Parathyroid adenoma (tissue), 2 donors: ENCODE measurements around the gene ISOC1.
A peak's percentile ranks its signal among the peaks of the same experiment; 100 is the strongest.

Source experiments
- H2AFZ ChIP-seq: fragments of 300-600 bp; sonication (generic); one replicate; pipeline ENCODE4 v1.7.0; 2017; ENCODE audit warnings: antibody characterized with exemption, mild to moderate bottlenecking
- H3K27ac ChIP-seq: fragments of 300-600 bp; sonication (generic); one replicate; pipeline ENCODE4 v1.7.0; 2017
- H3K27me3 ChIP-seq: fragments of 300-600 bp; sonication (generic); one replicate; pipeline ENCODE4 v1.7.0; 2017; ENCODE audit warnings: low read length; ENCODE audit not compliant: control insufficient read depth, insufficient read depth
- H3K36me3 ChIP-seq: fragments of 300-600 bp; sonication (generic); one replicate; pipeline ENCODE4 v1.7.0; 2017; ENCODE audit warnings: low read length; ENCODE audit not compliant: control insufficient read depth, insufficient read depth
- H3K4me1 ChIP-seq: fragments of 300-600 bp; sonication (generic); one replicate; pipeline ENCODE4 v1.7.0; 2017; ENCODE audit warnings: control low read depth
- H3K4me2 ChIP-seq: fragments of 300-600 bp; sonication (generic); one replicate; pipeline ENCODE4 v1.7.0; 2017; ENCODE audit warnings: low read length
- H3K4me3 ChIP-seq: fragments of 300-600 bp; sonication (generic); one replicate; pipeline ENCODE4 v1.7.0; 2017; ENCODE audit warnings: low read depth, low read length
- H3K79me2 ChIP-seq: fragments of 300-600 bp; sonication (generic); one replicate; pipeline ENCODE4 v1.7.0; 2017; ENCODE audit warnings: control low read depth
- H3K9ac ChIP-seq: fragments of 300-600 bp; sonication (generic); one replicate; pipeline ENCODE4 v1.7.0; 2017; ENCODE audit warnings: mild to moderate bottlenecking
- H3K9me3 ChIP-seq: fragments of 300-600 bp; sonication (generic); one replicate; pipeline ENCODE4 v1.7.0; 2017; ENCODE audit warnings: low read length; ENCODE audit not compliant: control insufficient read depth
- TF ChIP-seq, protein P1 (sequence below): fragments of 300-600 bp; sonication (generic); IDR thresholded peaks from one replicate; pipeline ENCODE4 v1.7.0; 2017; ENCODE audit warnings: antibody characterized with exemption, mild to moderate bottlenecking
- donor health status: primary hyperparathyroidism.

ISOC1 gene

DNA sequence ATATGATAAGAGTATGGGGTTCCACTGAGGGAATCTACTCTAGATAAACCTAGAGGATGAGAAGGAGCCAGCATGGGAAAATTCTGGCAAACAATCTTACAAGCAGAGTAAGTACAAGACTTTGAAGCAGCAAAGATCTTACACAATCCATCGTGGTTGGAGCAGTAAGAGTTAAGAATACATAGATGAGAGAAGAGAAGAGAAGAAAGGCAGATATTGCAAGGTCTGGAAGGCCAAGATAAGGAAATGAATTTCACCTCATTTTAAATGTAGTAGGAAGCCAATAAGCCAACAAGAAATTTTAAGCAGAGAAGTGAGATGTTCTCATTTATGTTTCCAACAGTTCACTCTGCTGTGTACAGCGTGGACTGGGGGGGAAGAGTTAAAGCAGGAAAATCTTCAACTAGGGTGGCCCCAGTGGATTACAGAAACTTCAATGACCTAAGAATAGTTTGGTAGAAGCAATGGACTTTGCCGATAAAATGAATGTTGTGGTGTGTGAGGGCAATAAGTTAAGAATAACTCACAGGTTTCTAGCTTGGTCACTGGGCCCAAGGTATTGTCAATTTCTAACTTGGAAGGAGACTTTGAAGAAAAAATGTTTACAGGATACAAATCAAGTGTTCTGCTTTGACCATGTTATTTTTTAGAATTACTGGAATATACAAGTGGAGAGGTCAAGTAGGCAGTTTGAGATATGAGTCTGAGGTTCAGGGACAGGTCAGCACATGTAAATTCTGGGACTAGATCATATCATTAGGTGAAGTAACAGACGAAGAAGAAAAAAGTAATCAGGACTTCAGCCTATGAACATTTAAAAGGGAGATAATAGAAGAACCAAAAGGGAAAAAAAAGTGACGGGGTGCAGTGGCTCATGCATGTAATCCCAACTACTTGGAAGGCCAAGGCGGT lies 12.1 kb upstream of the ISOC1 start:
- H3K9ac ChIP-seq: no peak overlapping the region
- no peak overlapping the region for H3K4me2 ChIP-seq
- H3K9me3 ChIP-seq: no peaks in the 10 kb centered on the region
- no peak overlapping the region for H3K4me3 ChIP-seq
- H3K4me1 ChIP-seq: no peaks in the 10 kb centered on the region
- no peaks in the 10 kb centered on the region for H3K27me3 ChIP-seq
- H3K27ac ChIP-seq: no peak overlapping the region
- H3K79me2 ChIP-seq: no peaks in the 10 kb centered on the region
- TF ChIP-seq, protein P1, sequence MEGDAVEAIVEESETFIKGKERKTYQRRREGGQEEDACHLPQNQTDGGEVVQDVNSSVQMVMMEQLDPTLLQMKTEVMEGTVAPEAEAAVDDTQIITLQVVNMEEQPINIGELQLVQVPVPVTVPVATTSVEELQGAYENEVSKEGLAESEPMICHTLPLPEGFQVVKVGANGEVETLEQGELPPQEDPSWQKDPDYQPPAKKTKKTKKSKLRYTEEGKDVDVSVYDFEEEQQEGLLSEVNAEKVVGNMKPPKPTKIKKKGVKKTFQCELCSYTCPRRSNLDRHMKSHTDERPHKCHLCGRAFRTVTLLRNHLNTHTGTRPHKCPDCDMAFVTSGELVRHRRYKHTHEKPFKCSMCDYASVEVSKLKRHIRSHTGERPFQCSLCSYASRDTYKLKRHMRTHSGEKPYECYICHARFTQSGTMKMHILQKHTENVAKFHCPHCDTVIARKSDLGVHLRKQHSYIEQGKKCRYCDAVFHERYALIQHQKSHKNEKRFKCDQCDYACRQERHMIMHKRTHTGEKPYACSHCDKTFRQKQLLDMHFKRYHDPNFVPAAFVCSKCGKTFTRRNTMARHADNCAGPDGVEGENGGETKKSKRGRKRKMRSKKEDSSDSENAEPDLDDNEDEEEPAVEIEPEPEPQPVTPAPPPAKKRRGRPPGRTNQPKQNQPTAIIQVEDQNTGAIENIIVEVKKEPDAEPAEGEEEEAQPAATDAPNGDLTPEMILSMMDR: no peak
- no peak overlapping the region for H2AFZ ChIP-seq
- no peaks in the 10 kb centered on the region for H3K36me3 ChIP-seq

DNA sequence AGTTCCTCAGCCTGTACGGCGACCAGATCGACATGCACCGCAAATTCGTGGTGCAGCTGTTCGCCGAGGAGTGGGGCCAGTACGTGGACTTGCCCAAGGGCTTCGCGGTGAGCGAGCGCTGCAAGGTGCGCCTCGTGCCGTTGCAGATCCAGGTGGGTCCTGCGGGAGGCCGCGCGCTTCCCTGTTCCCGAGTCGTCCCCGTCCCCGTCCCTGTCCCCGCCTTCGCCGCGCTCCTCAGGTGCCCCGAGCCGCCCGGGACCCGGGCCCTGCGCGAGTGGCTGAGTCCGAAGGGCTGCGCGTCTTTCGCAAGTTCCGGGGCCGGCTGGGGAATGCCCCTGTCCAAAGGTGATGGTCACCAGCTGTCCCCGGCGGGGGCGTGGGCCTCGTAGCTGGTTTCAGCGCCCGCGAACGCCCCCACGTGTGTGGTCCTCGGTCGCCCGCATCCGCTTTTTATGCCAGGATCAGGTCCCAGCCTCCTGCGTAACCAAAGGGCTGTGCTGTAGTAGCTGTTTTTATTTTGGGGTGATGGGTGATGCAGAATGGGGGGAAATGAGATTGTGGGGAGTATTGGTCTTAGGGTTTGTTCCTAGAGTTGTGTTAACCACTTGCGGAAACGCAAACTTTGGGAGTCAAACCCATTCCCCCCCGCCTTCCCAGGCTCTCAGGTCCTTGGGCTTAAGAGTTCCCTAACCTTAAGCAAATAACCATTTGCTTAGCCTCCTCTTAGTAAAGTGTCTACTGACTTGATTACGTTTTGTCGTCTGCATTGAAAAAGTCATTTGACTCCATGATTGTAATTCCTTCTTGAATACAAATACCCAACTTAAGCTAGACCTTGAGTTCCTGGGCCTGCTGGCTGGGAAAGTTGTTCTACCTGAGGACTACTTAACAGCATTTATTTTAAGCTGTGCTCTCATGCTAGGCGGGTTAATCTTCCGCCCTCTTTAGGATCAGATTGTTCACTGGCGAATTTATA lies 663 bp downstream of the ISOC1 start:
- TF ChIP-seq, protein P1: no peak
- peak overlapping the region; percentile 64 for H3K4me2 ChIP-seq
- H3K36me3 ChIP-seq: no peaks in the 10 kb centered on the region
- peak overlapping the region; percentile 71 for H3K27ac ChIP-seq
- H2AFZ ChIP-seq: peak overlapping the region; percentile 95
- peak overlapping the region; percentile 2 for H3K9ac ChIP-seq
- H3K4me1 ChIP-seq: no peaks in the 10 kb centered on the region
- no peaks in the 10 kb centered on the region for H3K9me3 ChIP-seq
- peak overlapping the region; percentile 72 for H3K4me3 ChIP-seq
- no peaks in the 10 kb centered on the region for H3K79me2 ChIP-seq
- H3K27me3 ChIP-seq: no peaks in the 10 kb centered on the region

DNA sequence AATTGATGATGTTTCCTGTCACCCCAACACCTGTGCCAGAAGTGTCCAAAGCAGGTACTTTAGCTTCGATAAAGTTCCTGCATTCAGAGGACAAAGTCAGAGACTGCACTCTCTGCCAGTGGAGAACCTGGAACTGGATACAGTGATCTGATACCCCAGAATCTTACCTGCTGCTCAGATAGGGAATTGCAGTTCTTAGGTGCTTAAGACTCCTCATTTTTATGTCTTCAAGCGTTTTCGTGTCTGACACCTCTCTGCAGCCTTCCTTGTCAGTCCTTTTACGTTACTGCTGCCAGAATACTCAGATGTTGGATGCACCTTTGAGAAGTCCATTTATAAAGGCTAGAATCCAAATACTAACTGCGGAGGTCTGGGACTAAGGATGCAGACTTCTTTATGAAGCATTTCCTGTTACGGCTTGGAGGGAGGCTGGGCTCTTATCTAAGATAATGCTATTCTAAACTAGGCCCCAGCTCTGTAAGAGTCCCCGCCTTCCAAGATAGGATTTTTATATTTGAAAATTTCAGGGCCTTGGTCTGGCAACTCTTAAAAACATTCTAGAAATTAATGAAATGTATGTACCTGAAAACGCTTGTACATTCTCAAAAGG lies 1.9 kb downstream of the ISOC1 start:
- Histone ChIP-seq H3K4me1 (no peaks in the 10 kb centered on the region), H3K36me3 (no peaks in the 10 kb centered on the region), H2AFZ (no peak overlapping the region), H3K79me2 (no peaks in the 10 kb centered on the region), H3K9ac (no peak overlapping the region), H3K27ac (no peak overlapping the region), H3K9me3 (no peaks in the 10 kb centered on the region), H3K4me3 (no peak overlapping the region), H3K4me2 (peak overlapping the region; percentile 14), H3K27me3 (no peaks in the 10 kb centered on the region)
- TF ChIP-seq, protein P1: no peak

DNA sequence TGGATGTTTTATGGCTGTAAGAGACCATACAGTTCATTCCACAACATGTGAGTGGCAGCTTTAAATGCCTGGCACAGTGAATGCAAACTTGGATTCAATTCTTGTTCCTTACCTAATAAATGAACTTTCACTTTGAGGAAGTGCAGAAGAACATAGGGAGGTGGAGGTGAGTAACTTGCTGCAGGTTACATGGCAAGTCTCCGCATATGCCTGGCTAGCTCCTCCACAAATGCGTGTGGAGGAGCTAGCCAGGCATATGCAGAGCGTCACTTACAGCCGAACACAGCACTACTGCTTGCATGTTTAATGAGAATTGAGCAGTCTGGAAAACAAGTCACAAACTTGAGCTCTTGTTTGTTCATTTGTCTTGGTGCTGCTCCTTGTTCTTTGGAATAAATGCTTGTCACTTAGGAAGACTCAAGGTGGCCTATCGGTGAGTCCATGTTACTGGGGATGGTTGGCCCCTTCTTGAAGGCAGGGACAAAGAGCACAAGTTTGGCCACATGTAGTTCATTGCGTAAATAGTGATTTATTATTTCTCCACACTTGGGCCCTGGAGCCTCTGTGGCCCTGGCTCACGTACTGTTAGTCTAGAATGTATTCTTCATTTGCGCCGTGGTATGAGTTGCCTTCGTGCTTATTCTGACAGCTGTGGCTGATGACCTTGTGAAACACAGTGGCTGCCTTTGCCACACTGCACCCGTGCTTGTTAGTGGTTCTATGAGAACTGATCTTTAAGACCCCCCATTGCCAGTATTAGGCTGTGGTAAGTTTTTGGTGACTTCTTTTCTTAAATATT lies 3.1 kb downstream of the ISOC1 start:
- H3K27me3 ChIP-seq: no peaks in the 10 kb centered on the region
- TF ChIP-seq, protein P1: no peak
- H3K4me3 ChIP-seq: no peak overlapping the region
- no peak overlapping the region for H3K9ac ChIP-seq
- no peak overlapping the region for H3K27ac ChIP-seq
- no peaks in the 10 kb centered on the region for H3K9me3 ChIP-seq
- H3K4me1 ChIP-seq: no peaks in the 10 kb centered on the region
- no peak overlapping the region for H3K4me2 ChIP-seq
- H2AFZ ChIP-seq: no peak overlapping the region
- H3K36me3 ChIP-seq: no peaks in the 10 kb centered on the region
- H3K79me2 ChIP-seq: no peaks in the 10 kb centered on the region
